ENCODE results near the gene XPR1. TPM values are rescaled to one million over a fixed set of nuclear protein-coding genes. Genes with fewer than 3 reads are reported as not detected.

Gene XPR1
- polyA plus RNA-seq, 1 donor (not counting 4 experiments of a cell fraction or from before 2014, with no cell fraction given): 40.0 TPM

GRCh38 chr1:180842491-180843275 is 210.9 kb downstream of the XPR1 start:
- Histone ChIP-seq H3K27ac (ENCODE audit: control insufficient read depth, insufficient read depth, low read length) (no peak overlapping the region), H3K4me2 (ENCODE audit: control insufficient read depth, extremely low read depth, insufficient read depth, low read depth, low read length) (no peak overlapping the region), H3K9me3 (ENCODE audit: control insufficient read depth, low read depth, low read length) (no peaks in the 10 kb centered on the region), H3K4me3 (ENCODE audit: control insufficient read depth in 2 of 3, extremely low read depth in 1 of 3, insufficient read depth in 2 of 3, low read depth in 1 of 3, low read length in 3 of 3) (no peak overlapping the region), H4K20me1 (ENCODE audit: control insufficient read depth, extremely low read depth, insufficient read depth, low read length) (no peaks in the 10 kb centered on the region), H3K79me2 (ENCODE audit: control insufficient read depth, insufficient read depth, low read length) (no peaks in the 10 kb centered on the region), H3K9ac (ENCODE audit: control insufficient read depth, extremely low read depth, insufficient read depth, low read length) (no peak overlapping the region), H3K9me1 (ENCODE audit: control insufficient read depth, extremely low read depth, insufficient read depth, low read length) (no peaks in the 10 kb centered on the region), H3K27me3 (ENCODE audit: control insufficient read depth, extremely low read depth, insufficient read depth, low read length) (no peaks in the 10 kb centered on the region), H3K36me3 (ENCODE audit: control insufficient read depth in 2 of 2, extremely low read depth in 1 of 2, insufficient read depth in 2 of 2, low read length in 2 of 2) (no peaks in the 10 kb centered on the region), H2AFZ (ENCODE audit: control insufficient read depth, low read length) (no peak overlapping the region), H3K4me1 (ENCODE audit: control insufficient read depth, extremely low read depth, insufficient read depth, low read length) (no peaks in the 10 kb centered on the region)
- DNase-seq (ENCODE audit: low read depth, low spot score) (no peak), FAIRE-seq (no peak)
- no peak for TF ChIP-seq EZH2 (IDR thresholded peaks at IDR 0.05; ENCODE audit: low read length)
- TF ChIP-seq CTCF (optimal IDR thresholded peaks at IDR 0.05 in 1 of 3, IDR thresholded peaks at IDR 0.05 in 1 of 3, conservative IDR thresholded peaks at IDR 0.05 in 1 of 3; ENCODE audit: extremely low read depth in 1 of 3, insufficient read depth in 2 of 3, low read length in 3 of 3): no peak
- dilution Hi-C loops (cut with MboI; ENCODE audit: extremely low pct_ligation_motif_present, low sequenced_read_pairs): no loop called here

GRCh38 chr1:180845352-180845751 is 213.5 kb downstream of the XPR1 start:
- no peaks in the 10 kb centered on the region for H4K20me1 ChIP-seq (ENCODE audit: control insufficient read depth, extremely low read depth, insufficient read depth, low read length)
- dilution Hi-C loops (cut with MboI; ENCODE audit: extremely low pct_ligation_motif_present, low sequenced_read_pairs): no loop called here
- H3K4me3 ChIP-seq (ENCODE audit: control insufficient read depth in 2 of 3, extremely low read depth in 1 of 3, insufficient read depth in 2 of 3, low read depth in 1 of 3, low read length in 3 of 3): no peak overlapping the region
- no peaks in the 10 kb centered on the region for H3K27me3 ChIP-seq (ENCODE audit: control insufficient read depth, extremely low read depth, insufficient read depth, low read length)
- no peaks in the 10 kb centered on the region for H3K9me3 ChIP-seq (ENCODE audit: control insufficient read depth, low read depth, low read length)
- H3K36me3 ChIP-seq (ENCODE audit: control insufficient read depth in 2 of 2, extremely low read depth in 1 of 2, insufficient read depth in 2 of 2, low read length in 2 of 2): no peaks in the 10 kb centered on the region
- H3K79me2 ChIP-seq (ENCODE audit: control insufficient read depth, insufficient read depth, low read length): no peaks in the 10 kb centered on the region
- DNase-seq (ENCODE audit: low read depth, low spot score): no peak
- H3K9ac ChIP-seq (ENCODE audit: control insufficient read depth, extremely low read depth, insufficient read depth, low read length): no peak overlapping the region
- TF ChIP-seq EZH2 (IDR thresholded peaks at IDR 0.05; ENCODE audit: low read length) (no peak), CTCF (optimal IDR thresholded peaks at IDR 0.05 in 1 of 3, IDR thresholded peaks at IDR 0.05 in 1 of 3, conservative IDR thresholded peaks at IDR 0.05 in 1 of 3; ENCODE audit: extremely low read depth in 1 of 3, insufficient read depth in 2 of 3, low read length in 3 of 3) (no peak)
- H3K4me1 ChIP-seq (ENCODE audit: control insufficient read depth, extremely low read depth, insufficient read depth, low read length): no peaks in the 10 kb centered on the region
- no peak overlapping the region for H3K27ac ChIP-seq (ENCODE audit: control insufficient read depth, insufficient read depth, low read length)
- H3K9me1 ChIP-seq (ENCODE audit: control insufficient read depth, extremely low read depth, insufficient read depth, low read length): no peaks in the 10 kb centered on the region
- FAIRE-seq: no peak
- no peak overlapping the region for H2AFZ ChIP-seq (ENCODE audit: control insufficient read depth, low read length)
- H3K4me2 ChIP-seq (ENCODE audit: control insufficient read depth, extremely low read depth, insufficient read depth, low read depth, low read length): no peak overlapping the region

Data from keratinocyte (primary cell).